HEK293 (cell line): ENCODE data around the gene SPDL1.

Source experiments
- CTCF ChIA-PET: fragments of 350-600 bp; formaldehyde crosslinking; extraction: SDS; loops from one replicate; lab custom pipeline; 2021; ENCODE audit warnings: antibody characterized with exemption; lab: Yijun Ruan, JAX
- POLR2A ChIA-PET: fragments of 300-600 bp; formaldehyde crosslinking; extraction: SDS; loops from one replicate; lab custom pipeline; 2020; ENCODE audit warnings: antibody characterized with exemption, inconsistent platforms; lab: Yijun Ruan, JAX
- H3K27ac ChIP-seq: fragments of 200-500 bp; sonication (Bioruptor generic); 2 replicates; pipeline ENCODE4 v1.5.1; 2014; ENCODE audit warnings: low read depth, low read length, control low read depth, inconsistent platforms; ENCODE audit errors: extremely low read depth
- H3K36me3 ChIP-seq, 2 experiments: fragments of 200-500 bp in 1 of 2; sonication (Bioruptor generic) in 1 of 2; 1 replicate in 1 of 2; 2 replicates in 1 of 2; pipeline ENCODE4 v1.5.1; 2014 to 2017; ENCODE audit warnings: inconsistent platforms in 2 of 2, low read length in 2 of 2; ENCODE audit not compliant: control insufficient read depth in 2 of 2, insufficient read depth in 1 of 2
- H3K4me1 ChIP-seq: fragments of 200-500 bp; sonication (Bioruptor generic); 2 replicates; pipeline ENCODE4 v1.5.1; 2014; ENCODE audit warnings: mild to moderate bottlenecking, low read length, inconsistent platforms; ENCODE audit not compliant: control insufficient read depth, insufficient read depth
- H3K4me3 ChIP-seq: 2 replicates; pipeline ENCODE4 v1.5.1; 2011; ENCODE audit warnings: low read depth, mild to moderate bottlenecking, control low read depth, low read length, moderate library complexity
- H3K9me3 ChIP-seq: fragments of 200-500 bp; sonication (Bioruptor generic); 2 replicates; pipeline ENCODE4 v1.5.1; 2014; ENCODE audit warnings: low read depth, low read length, inconsistent platforms; ENCODE audit not compliant: control insufficient read depth, insufficient read depth
- EGR2 ChIP-seq: fragments of 450-650 bp; formaldehyde crosslinking; IDR thresholded peaks from 2 replicates; pipeline ENCODE4 v1.5.1; 2016; ENCODE audit warnings: low read depth, missing biosample characterization, missing genetic modification characterization
- GLI4 ChIP-seq: fragments of 450-650 bp; formaldehyde crosslinking; IDR thresholded peaks from 2 replicates; pipeline ENCODE4 v1.5.1; 2016; ENCODE audit warnings: missing biosample characterization, missing genetic modification characterization
- KLF16 ChIP-seq: fragments of 450-650 bp; formaldehyde crosslinking; IDR thresholded peaks from 2 replicates; pipeline ENCODE4 v1.5.1; 2017; ENCODE audit warnings: missing biosample characterization, missing genetic modification characterization
- KLF8 ChIP-seq: fragments of 450-650 bp; formaldehyde crosslinking; IDR thresholded peaks from 2 replicates; pipeline ENCODE4 v1.5.1; 2016; ENCODE audit warnings: missing biosample characterization, missing genetic modification characterization
- REPIN1 ChIP-seq: fragments of 450-650 bp; formaldehyde crosslinking; IDR thresholded peaks from 2 replicates; pipeline ENCODE4 v1.5.1; 2017; ENCODE audit warnings: missing biosample characterization, missing genetic modification characterization, low read depth
- ZBTB26 ChIP-seq: fragments of 450-650 bp; formaldehyde crosslinking; optimal IDR thresholded peaks from 2 replicates; pipeline ENCODE3; 2016; ENCODE audit warnings: missing biosample characterization, mild to moderate bottlenecking, missing genetic modification characterization
- ZBTB44 ChIP-seq: fragments of 450-650 bp; IDR thresholded peaks from 2 replicates; pipeline ENCODE4 v1.5.1; 2018; ENCODE audit warnings: missing biosample characterization, mild to moderate bottlenecking, missing genetic modification characterization
- ZIC2 ChIP-seq: fragments of 450-650 bp; formaldehyde crosslinking; IDR thresholded peaks from 2 replicates; pipeline ENCODE4 v1.5.1; 2016; ENCODE audit warnings: missing biosample characterization, missing genetic modification characterization
- ZNF132 ChIP-seq: fragments of 450-650 bp; formaldehyde crosslinking; IDR thresholded peaks from 2 replicates; pipeline ENCODE4 v1.5.1; 2017; ENCODE audit warnings: missing biosample characterization, missing genetic modification characterization, borderline replicate concordance
- ZNF133 ChIP-seq: fragments of 450-650 bp; formaldehyde crosslinking; IDR thresholded peaks from 2 replicates; pipeline ENCODE4 v1.5.1; 2016; ENCODE audit warnings: missing biosample characterization, missing genetic modification characterization
- ZNF184 ChIP-seq: fragments of 450-650 bp; IDR thresholded peaks from 2 replicates; pipeline ENCODE4 v1.5.1; 2018; ENCODE audit warnings: missing biosample characterization, mild to moderate bottlenecking, missing genetic modification characterization
- ZNF19 ChIP-seq: fragments of 450-650 bp; formaldehyde crosslinking; IDR thresholded peaks from 2 replicates; pipeline ENCODE4; 2016; ENCODE audit warnings: missing biosample characterization, missing genetic modification characterization, low read depth
- ZNF2 ChIP-seq: fragments of 450-650 bp; formaldehyde crosslinking; IDR thresholded peaks from 2 replicates; pipeline ENCODE4 v1.5.1; 2016; ENCODE audit warnings: missing biosample characterization, missing genetic modification characterization
- ZNF24 ChIP-seq: fragments of 450-650 bp; formaldehyde crosslinking; IDR thresholded peaks from 2 replicates; pipeline ENCODE4 v1.5.1; 2016; ENCODE audit warnings: missing biosample characterization, missing genetic modification characterization
- ZNF311 ChIP-seq: fragments of 450-650 bp; formaldehyde crosslinking; IDR thresholded peaks from 2 replicates; pipeline ENCODE4 v1.5.1; 2017; ENCODE audit warnings: missing biosample characterization, missing genetic modification characterization, borderline replicate concordance
- ZNF350 ChIP-seq: fragments of 450-650 bp; formaldehyde crosslinking; IDR thresholded peaks from 2 replicates; pipeline ENCODE4 v1.5.0; 2017; ENCODE audit warnings: missing biosample characterization, mild to moderate bottlenecking, missing genetic modification characterization
- ZNF354C ChIP-seq: fragments of 450-650 bp; formaldehyde crosslinking; IDR thresholded peaks from 2 replicates; pipeline ENCODE4 v1.5.1; 2016; ENCODE audit warnings: missing biosample characterization, missing genetic modification characterization, low read depth, borderline replicate concordance
- ZNF391 ChIP-seq: fragments of 450-650 bp; formaldehyde crosslinking; IDR thresholded peaks from 2 replicates; pipeline ENCODE4 v1.5.1; 2016; ENCODE audit warnings: low read depth, missing biosample characterization, missing genetic modification characterization, borderline replicate concordance
- ZNF394 ChIP-seq: fragments of 450-650 bp; formaldehyde crosslinking; IDR thresholded peaks from 2 replicates; pipeline ENCODE4 v1.5.1; 2016; ENCODE audit warnings: missing biosample characterization, missing genetic modification characterization, mild to moderate bottlenecking, moderate library complexity, borderline replicate concordance
- ZNF423 ChIP-seq: fragments of 450-650 bp; formaldehyde crosslinking; IDR thresholded peaks from 2 replicates; pipeline ENCODE4 v1.5.1; 2016; ENCODE audit warnings: missing biosample characterization, missing genetic modification characterization
- ZNF48 ChIP-seq: fragments of 450-650 bp; formaldehyde crosslinking; IDR thresholded peaks from 2 replicates; pipeline ENCODE4 v1.5.1; 2016; ENCODE audit warnings: missing biosample characterization, missing genetic modification characterization
- ZNF626 ChIP-seq: fragments of 450-650 bp; sonication (Bioruptor Pico); formaldehyde crosslinking; IDR thresholded peaks from 2 replicates; pipeline ENCODE4 v1.5.1; 2018; ENCODE audit warnings: missing biosample characterization, missing genetic modification characterization, inconsistent platforms
- ZNF677 ChIP-seq: fragments of 450-650 bp; IDR thresholded peaks from 2 replicates; pipeline ENCODE4 v1.5.0; 2018; ENCODE audit warnings: missing biosample characterization, mild to moderate bottlenecking, missing genetic modification characterization, moderate library complexity
- ZSCAN16 ChIP-seq: fragments of 450-650 bp; formaldehyde crosslinking; IDR thresholded peaks from 2 replicates; pipeline ENCODE4 v1.5.1; 2016; ENCODE audit warnings: missing biosample characterization, missing genetic modification characterization
- TF ChIP-seq, protein P1 (sequence below): fragments of 450-650 bp; IDR thresholded peaks from 2 replicates; pipeline ENCODE4 v1.5.1; 2018; ENCODE audit warnings: missing biosample characterization, missing genetic modification characterization
- TF ChIP-seq, protein P2 (sequence below): fragments of 450-650 bp; formaldehyde crosslinking; IDR thresholded peaks from 2 replicates; pipeline ENCODE4 v1.5.1; 2016; ENCODE audit warnings: missing biosample characterization, missing genetic modification characterization, low read depth

SPDL1 gene

DNA sequence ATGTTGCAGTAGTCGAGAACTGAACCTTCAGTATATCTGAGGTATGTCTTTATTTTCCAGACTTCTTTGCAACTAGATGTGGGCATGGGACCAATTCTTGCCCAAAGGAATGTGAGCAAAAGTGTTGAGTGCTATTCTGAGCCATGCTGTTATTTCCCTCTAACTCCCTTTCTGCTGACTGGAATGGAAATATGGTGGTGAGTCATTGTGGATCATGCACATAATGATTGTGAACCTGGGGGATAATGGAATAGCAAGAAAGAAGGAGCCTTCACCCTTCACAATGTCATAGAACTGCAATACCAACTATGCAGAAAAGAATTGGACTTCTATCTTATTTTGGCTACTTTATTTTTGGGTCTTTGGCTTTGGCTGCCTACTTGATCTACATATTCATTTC is 43.2 kb downstream of the SPDL1 start:
- no peak overlapping the region for H3K4me3 ChIP-seq
- no peaks in the 10 kb centered on the region for H3K9me3 ChIP-seq
- H3K4me1 ChIP-seq, result no peaks in the 10 kb centered on the region
- CTCF ChIA-PET, result no interaction called here
- POLR2A ChIA-PET, result no interaction called here
- H3K36me3 ChIP-seq, result no peaks in the 10 kb centered on the region
- H3K27ac ChIP-seq, result no peak overlapping the region
- TF ChIP-seq ZIC2 (tag by site-specific recombination) (no peak), ZNF311 (tag by site-specific recombination) (no peak), ZNF184 (tag by site-specific recombination) (no peak), ZNF423 (tag by site-specific recombination) (no peak), ZNF394 (tag by site-specific recombination) (no peak), ZNF354C (tag by site-specific recombination) (no peak)

DNA sequence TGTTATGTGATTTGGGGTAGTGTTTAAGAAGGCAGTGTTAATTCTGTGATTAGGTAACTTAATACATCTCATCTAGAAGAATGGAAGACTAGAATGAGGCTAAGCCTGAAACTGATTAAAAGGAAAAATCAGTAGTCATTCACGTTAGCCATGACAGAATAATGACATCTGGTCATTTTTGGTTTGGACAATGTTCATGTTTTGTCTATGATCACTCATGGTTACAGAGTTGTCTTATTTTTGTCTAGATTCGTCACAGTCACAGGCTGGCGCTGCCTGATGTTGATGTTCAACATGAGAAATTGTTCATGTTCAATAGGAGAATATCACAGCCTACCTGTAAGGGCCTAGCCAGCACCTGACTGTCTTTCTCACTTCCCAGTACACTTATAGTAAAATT is 44.0 kb downstream of the SPDL1 start:
- Histone ChIP-seq H3K9me3 (no peaks in the 10 kb centered on the region), H3K4me1 (no peaks in the 10 kb centered on the region), H3K27ac (no peak overlapping the region), H3K36me3 (no peaks in the 10 kb centered on the region), H3K4me3 (no peak overlapping the region)
- CTCF ChIA-PET, result no interaction called here
- TF ChIP-seq ZNF19, result no peak
- no peak for TF ChIP-seq ZNF48 (tag by site-specific recombination)
- TF ChIP-seq ZSCAN16 (tag by site-specific recombination), result no peak
- no peak for TF ChIP-seq ZBTB26 (tag by site-specific recombination)
- TF ChIP-seq ZNF2 (tag by site-specific recombination), result no peak
- no peak for TF ChIP-seq GLI4 (tag by site-specific recombination)
- TF ChIP-seq ZNF350, result no peak
- no peak for TF ChIP-seq ZNF24 (tag by site-specific recombination)
- TF ChIP-seq ZNF626 (tag by site-specific recombination), result no peak
- no peak for TF ChIP-seq KLF16 (tag by site-specific recombination)
- no peak for TF ChIP-seq REPIN1 (tag by site-specific recombination)
- TF ChIP-seq, protein P1, sequence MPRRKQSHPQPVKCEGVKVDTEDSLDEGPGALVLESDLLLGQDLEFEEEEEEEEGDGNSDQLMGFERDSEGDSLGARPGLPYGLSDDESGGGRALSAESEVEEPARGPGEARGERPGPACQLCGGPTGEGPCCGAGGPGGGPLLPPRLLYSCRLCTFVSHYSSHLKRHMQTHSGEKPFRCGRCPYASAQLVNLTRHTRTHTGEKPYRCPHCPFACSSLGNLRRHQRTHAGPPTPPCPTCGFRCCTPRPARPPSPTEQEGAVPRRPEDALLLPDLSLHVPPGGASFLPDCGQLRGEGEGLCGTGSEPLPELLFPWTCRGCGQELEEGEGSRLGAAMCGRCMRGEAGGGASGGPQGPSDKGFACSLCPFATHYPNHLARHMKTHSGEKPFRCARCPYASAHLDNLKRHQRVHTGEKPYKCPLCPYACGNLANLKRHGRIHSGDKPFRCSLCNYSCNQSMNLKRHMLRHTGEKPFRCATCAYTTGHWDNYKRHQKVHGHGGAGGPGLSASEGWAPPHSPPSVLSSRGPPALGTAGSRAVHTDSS (tag by site-specific recombination), result no peak
- no peak for TF ChIP-seq ZNF391 (tag by site-specific recombination)
- no peak for TF ChIP-seq ZNF677 (tag by site-specific recombination)
- no peak for TF ChIP-seq KLF8 (tag by site-specific recombination)
- TF ChIP-seq ZNF133 (tag by site-specific recombination), result no peak
- TF ChIP-seq, protein P2, sequence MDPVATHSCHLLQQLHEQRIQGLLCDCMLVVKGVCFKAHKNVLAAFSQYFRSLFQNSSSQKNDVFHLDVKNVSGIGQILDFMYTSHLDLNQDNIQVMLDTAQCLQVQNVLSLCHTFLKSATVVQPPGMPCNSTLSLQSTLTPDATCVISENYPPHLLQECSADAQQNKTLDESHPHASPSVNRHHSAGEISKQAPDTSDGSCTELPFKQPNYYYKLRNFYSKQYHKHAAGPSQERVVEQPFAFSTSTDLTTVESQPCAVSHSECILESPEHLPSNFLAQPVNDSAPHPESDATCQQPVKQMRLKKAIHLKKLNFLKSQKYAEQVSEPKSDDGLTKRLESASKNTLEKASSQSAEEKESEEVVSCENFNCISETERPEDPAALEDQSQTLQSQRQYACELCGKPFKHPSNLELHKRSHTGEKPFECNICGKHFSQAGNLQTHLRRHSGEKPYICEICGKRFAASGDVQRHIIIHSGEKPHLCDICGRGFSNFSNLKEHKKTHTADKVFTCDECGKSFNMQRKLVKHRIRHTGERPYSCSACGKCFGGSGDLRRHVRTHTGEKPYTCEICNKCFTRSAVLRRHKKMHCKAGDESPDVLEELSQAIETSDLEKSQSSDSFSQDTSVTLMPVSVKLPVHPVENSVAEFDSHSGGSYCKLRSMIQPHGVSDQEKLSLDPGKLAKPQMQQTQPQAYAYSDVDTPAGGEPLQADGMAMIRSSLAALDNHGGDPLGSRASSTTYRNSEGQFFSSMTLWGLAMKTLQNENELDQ (tag by site-specific recombination), result no peak
- no peak for TF ChIP-seq ZBTB44
- TF ChIP-seq EGR2 (tag by site-specific recombination), result no peak
- TF ChIP-seq ZNF132, result no peak
- POLR2A ChIA-PET, result no interaction called here
